Measurements from ENCODE around the gene FAM3A. TPM values are rescaled to one million over a fixed set of nuclear protein-coding genes. Genes with fewer than 3 reads are reported as not detected.

Gene FAM3A
- polyA plus RNA-seq, 1 experiment, result 34.8 TPM

GRCh38 chrX:154494715-154495114 is 21.3 kb downstream of the FAM3A start:
- H3K27me3 ChIP-seq (ENCODE audit: control insufficient read depth, insufficient read depth, low read length), result no peaks in the 10 kb centered on the region
- no peak overlapping the region for H3K4me3 ChIP-seq (ENCODE audit: low read depth, low read length)
- no peak for TF ChIP-seq CTCF (IDR thresholded peaks at IDR 0.05; ENCODE audit: insufficient read depth, low read depth, low read length)
- ChIA-PET POLR2A (no interaction called here), CTCF (no interaction called here)
- no peak for DNase-seq (ENCODE audit: low read depth)
- H3K36me3 ChIP-seq (ENCODE audit: control insufficient read depth, insufficient read depth, low read length), result no peaks in the 10 kb centered on the region

- H3K4me3 ChIP-seq (ENCODE audit: low read depth, low read length), result peak within 1 kb of the TSS; percentile 65
Measured at GRCh38 chrX:154490414-154491083, 25.5 kb downstream of the FAM3A start, which contains the start of gene SLC10A3. TSS of gene SLC10A3 (minus strand) at chrX:154490629. CDS start at chrX:154488940, 1,689 bp downstream.

GRCh38 chrX:154490021-154490413 is 26.0 kb downstream of the FAM3A start:
- Histone ChIP-seq H3K27me3 (ENCODE audit: control insufficient read depth, insufficient read depth, low read length) (no peaks in the 10 kb centered on the region), H3K36me3 (ENCODE audit: control insufficient read depth, insufficient read depth, low read length) (peaks cover 6% of the 10 kb centered on the region), H3K4me3 (ENCODE audit: low read depth, low read length) (peak overlapping the region; percentile 55)
- no peak for TF ChIP-seq CTCF (IDR thresholded peaks at IDR 0.05; ENCODE audit: insufficient read depth, low read depth, low read length)
- CTCF ChIA-PET, result interaction anchor here (0.6 to 1.4 kb wide), 3 partner anchors 45 to 110 kb away, joined by 3 to 4 read pairs (median 4); partner anchors contain the start of gene DNASE1L1
- DNase-seq (ENCODE audit: low read depth), result no peak
- POLR2A ChIA-PET, result no interaction called here

More at GRCh38 chrX:154490414-154491083, 25.5 kb downstream of the FAM3A start, which contains the start of gene SLC10A3:
- POLR2A ChIA-PET, result no interaction called here
- Histone ChIP-seq H3K36me3 (ENCODE audit: control insufficient read depth, insufficient read depth, low read length) (peaks cover 5% of the 10 kb centered on the region), H3K27me3 (ENCODE audit: control insufficient read depth, insufficient read depth, low read length) (no peaks in the 10 kb centered on the region)
- CTCF ChIA-PET, result interaction anchor here (0.9 to 1.4 kb wide), 3 partner anchors 44 to 82 kb away, joined by 3 to 4 read pairs (median 4); partner anchors contain the start of gene DNASE1L1
- DNase-seq (ENCODE audit: low read depth), result peak; percentile 61
- TF ChIP-seq CTCF (IDR thresholded peaks at IDR 0.05; ENCODE audit: insufficient read depth, low read depth, low read length), result no peak

GRCh38 chrX:154489182-154489581 is 26.9 kb downstream of the FAM3A start:
- ChIA-PET POLR2A (no interaction called here), CTCF (interaction anchor here (0.6 kb wide), 1 partner anchor 111 kb away, joined by 4 read pairs; no protein-coding TSS in a partner anchor)
- peaks cover 8% of the 10 kb centered on the region for H3K36me3 ChIP-seq (ENCODE audit: control insufficient read depth, insufficient read depth, low read length)
- TF ChIP-seq CTCF (IDR thresholded peaks at IDR 0.05; ENCODE audit: insufficient read depth, low read depth, low read length), result no peak
- no peaks in the 10 kb centered on the region for H3K27me3 ChIP-seq (ENCODE audit: control insufficient read depth, insufficient read depth, low read length)
- DNase-seq (ENCODE audit: low read depth), result no peak
- peak overlapping the region; percentile 55 for H3K4me3 ChIP-seq (ENCODE audit: low read depth, low read length)

GRCh38 chrX:154488336-154489075 is 27.5 kb downstream of the FAM3A start:
- CTCF ChIA-PET, result no interaction called here
- Histone ChIP-seq H3K4me3 (ENCODE audit: low read depth, low read length) (no peak overlapping the region), H3K27me3 (ENCODE audit: control insufficient read depth, insufficient read depth, low read length) (no peaks in the 10 kb centered on the region), H3K36me3 (ENCODE audit: control insufficient read depth, insufficient read depth, low read length) (peaks cover 8% of the 10 kb centered on the region)
- no peak for DNase-seq (ENCODE audit: low read depth)
- no peak for TF ChIP-seq CTCF (IDR thresholded peaks at IDR 0.05; ENCODE audit: insufficient read depth, low read depth, low read length)
- POLR2A ChIA-PET, result no interaction called here

Data from BJ (cell line).